Measurements from ENCODE around the gene BCL2L15.

Gene BCL2L15

DNA sequence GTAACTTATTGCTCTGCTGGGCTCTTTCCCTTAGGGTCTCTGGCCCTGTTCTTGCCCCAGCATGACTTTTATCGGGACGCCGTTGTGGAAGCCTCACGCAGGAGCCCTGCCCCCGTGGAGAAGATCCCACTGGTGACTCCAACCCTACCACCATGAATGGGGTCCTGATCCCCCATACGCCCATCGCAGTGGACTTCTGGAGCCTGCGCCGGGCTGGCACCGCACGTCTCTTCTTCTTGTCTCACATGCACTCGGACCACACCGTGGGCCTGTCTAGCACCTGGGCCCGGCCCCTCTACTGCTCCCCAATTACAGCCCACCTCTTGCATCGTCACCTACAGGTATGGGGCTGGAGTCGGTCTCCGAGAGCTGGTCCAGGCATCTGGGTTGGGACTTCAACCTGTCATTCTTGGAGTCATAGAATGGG lies 18.1 kb upstream of the BCL2L15 start (continued):
- TF ChIP-seq GLIS2 (tag by site-specific recombination; IDR thresholded peaks at IDR 0.05) (peak; percentile 15; the same call in 1 of the 2 replicates), ZNF155 (tag by site-specific recombination; IDR thresholded peaks at IDR 0.05) (no peak), BCL11B (tag by site-specific recombination; IDR thresholded peaks at IDR 0.05; ENCODE audit: low read depth) (no peak), FEZF1 (tag by site-specific recombination; IDR thresholded peaks at IDR 0.05) (0 out of 2 replicates have a peak, but pooled peaks have one; percentile 18), ZBTB20 (tag by site-specific recombination; IDR thresholded peaks at IDR 0.05) (peak; percentile 72), ZNF391 (tag by site-specific recombination; IDR thresholded peaks at IDR 0.05; ENCODE audit: borderline replicate concordance, low read depth) (peak; percentile 81; the same call in 1 of the 2 replicates), ZNF629 (tag by site-specific recombination; IDR thresholded peaks at IDR 0.05) (0 out of 2 replicates have a peak, but pooled peaks have one; percentile 45), ZNF621 (tag by site-specific recombination; IDR thresholded peaks at IDR 0.05) (no peak), ZBTB8A (tag by site-specific recombination; IDR thresholded peaks at IDR 0.05) (peak; percentile 92), YY1 (tag by site-specific recombination; IDR thresholded peaks at IDR 0.05) (peak; percentile 2; the same call in 1 of the 2 replicates), ZNF394 (tag by site-specific recombination; IDR thresholded peaks at IDR 0.05; ENCODE audit: borderline replicate concordance) (0 out of 2 replicates have a peak, but pooled peaks have one; percentile 7), KLF9 (tag by site-specific recombination; IDR thresholded peaks at IDR 0.05; ENCODE audit: low read depth) (peak; percentile 34; the same call in 1 of the 2 replicates), OVOL3 (tag by site-specific recombination; IDR thresholded peaks at IDR 0.05) (peak; percentile 59; the same call in 1 of the 2 replicates), ZFHX2 (tag by site-specific recombination; conservative IDR thresholded peaks at IDR 0.05) (peak; percentile 3; the same call in 1 of the 2 replicates), REPIN1 (tag by site-specific recombination; IDR thresholded peaks at IDR 0.05; ENCODE audit: low read depth) (0 out of 2 replicates have a peak, but pooled peaks have one; percentile 27), ZNF423 (tag by site-specific recombination; IDR thresholded peaks at IDR 0.05) (0 out of 2 replicates have a peak, but pooled peaks have one; percentile 60), SCRT1 (tag by site-specific recombination; IDR thresholded peaks at IDR 0.05; ENCODE audit: borderline replicate concordance) (0 out of 2 replicates have a peak, but pooled peaks have one; percentile 42), ZNF10 (tag by site-specific recombination; IDR thresholded peaks at IDR 0.05) (no peak; the same call in 1 of the 2 replicates), KLF7 (tag by site-specific recombination; IDR thresholded peaks at IDR 0.05; ENCODE audit: borderline replicate concordance) (peak; percentile 77), ZNF2 (tag by site-specific recombination; IDR thresholded peaks at IDR 0.05) (0 out of 2 replicates have a peak, but pooled peaks have one; percentile 54), ZNF223 (tag by site-specific recombination; IDR thresholded peaks at IDR 0.05) (no peak), ZBTB48 (tag by site-specific recombination; IDR thresholded peaks at IDR 0.05) (peak; percentile 34; the same call in 1 of the 2 replicates)
- TF ChIP-seq, protein P1, sequence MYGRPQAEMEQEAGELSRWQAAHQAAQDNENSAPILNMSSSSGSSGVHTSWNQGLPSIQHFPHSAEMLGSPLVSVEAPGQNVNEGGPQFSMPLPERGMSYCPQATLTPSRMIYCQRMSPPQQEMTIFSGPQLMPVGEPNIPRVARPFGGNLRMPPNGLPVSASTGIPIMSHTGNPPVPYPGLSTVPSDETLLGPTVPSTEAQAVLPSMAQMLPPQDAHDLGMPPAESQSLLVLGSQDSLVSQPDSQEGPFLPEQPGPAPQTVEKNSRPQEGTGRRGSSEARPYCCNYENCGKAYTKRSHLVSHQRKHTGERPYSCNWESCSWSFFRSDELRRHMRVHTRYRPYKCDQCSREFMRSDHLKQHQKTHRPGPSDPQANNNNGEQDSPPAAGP (tag by site-specific recombination; IDR thresholded peaks at IDR 0.05) = peak; percentile 14
- TF ChIP-seq, protein P2, sequence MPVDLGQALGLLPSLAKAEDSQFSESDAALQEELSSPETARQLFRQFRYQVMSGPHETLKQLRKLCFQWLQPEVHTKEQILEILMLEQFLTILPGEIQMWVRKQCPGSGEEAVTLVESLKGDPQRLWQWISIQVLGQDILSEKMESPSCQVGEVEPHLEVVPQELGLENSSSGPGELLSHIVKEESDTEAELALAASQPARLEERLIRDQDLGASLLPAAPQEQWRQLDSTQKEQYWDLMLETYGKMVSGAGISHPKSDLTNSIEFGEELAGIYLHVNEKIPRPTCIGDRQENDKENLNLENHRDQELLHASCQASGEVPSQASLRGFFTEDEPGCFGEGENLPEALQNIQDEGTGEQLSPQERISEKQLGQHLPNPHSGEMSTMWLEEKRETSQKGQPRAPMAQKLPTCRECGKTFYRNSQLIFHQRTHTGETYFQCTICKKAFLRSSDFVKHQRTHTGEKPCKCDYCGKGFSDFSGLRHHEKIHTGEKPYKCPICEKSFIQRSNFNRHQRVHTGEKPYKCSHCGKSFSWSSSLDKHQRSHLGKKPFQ (tag by site-specific recombination; IDR thresholded peaks at IDR 0.05) = 0 out of 2 replicates have a peak, but pooled peaks have one; percentile 50
- TF ChIP-seq, protein P3, sequence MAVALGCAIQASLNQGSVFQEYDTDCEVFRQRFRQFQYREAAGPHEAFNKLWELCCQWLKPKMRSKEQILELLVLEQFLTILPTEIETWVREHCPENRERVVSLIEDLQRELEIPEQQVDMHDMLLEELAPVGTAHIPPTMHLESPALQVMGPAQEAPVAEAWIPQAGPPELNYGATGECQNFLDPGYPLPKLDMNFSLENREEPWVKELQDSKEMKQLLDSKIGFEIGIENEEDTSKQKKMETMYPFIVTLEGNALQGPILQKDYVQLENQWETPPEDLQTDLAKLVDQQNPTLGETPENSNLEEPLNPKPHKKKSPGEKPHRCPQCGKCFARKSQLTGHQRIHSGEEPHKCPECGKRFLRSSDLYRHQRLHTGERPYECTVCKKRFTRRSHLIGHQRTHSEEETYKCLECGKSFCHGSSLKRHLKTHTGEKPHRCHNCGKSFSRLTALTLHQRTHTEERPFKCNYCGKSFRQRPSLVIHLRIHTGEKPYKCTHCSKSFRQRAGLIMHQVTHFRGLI (tag by site-specific recombination; IDR thresholded peaks at IDR 0.05) = no peak
- TF ChIP-seq, protein P4, sequence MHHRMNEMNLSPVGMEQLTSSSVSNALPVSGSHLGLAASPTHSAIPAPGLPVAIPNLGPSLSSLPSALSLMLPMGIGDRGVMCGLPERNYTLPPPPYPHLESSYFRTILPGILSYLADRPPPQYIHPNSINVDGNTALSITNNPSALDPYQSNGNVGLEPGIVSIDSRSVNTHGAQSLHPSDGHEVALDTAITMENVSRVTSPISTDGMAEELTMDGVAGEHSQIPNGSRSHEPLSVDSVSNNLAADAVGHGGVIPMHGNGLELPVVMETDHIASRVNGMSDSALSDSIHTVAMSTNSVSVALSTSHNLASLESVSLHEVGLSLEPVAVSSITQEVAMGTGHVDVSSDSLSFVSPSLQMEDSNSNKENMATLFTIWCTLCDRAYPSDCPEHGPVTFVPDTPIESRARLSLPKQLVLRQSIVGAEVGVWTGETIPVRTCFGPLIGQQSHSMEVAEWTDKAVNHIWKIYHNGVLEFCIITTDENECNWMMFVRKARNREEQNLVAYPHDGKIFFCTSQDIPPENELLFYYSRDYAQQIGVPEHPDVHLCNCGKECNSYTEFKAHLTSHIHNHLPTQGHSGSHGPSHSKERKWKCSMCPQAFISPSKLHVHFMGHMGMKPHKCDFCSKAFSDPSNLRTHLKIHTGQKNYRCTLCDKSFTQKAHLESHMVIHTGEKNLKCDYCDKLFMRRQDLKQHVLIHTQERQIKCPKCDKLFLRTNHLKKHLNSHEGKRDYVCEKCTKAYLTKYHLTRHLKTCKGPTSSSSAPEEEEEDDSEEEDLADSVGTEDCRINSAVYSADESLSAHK (tag by site-specific recombination; IDR thresholded peaks at IDR 0.05) = 0 out of 2 replicates have a peak, but pooled peaks have one; percentile 31
- TF ChIP-seq, protein P5, sequence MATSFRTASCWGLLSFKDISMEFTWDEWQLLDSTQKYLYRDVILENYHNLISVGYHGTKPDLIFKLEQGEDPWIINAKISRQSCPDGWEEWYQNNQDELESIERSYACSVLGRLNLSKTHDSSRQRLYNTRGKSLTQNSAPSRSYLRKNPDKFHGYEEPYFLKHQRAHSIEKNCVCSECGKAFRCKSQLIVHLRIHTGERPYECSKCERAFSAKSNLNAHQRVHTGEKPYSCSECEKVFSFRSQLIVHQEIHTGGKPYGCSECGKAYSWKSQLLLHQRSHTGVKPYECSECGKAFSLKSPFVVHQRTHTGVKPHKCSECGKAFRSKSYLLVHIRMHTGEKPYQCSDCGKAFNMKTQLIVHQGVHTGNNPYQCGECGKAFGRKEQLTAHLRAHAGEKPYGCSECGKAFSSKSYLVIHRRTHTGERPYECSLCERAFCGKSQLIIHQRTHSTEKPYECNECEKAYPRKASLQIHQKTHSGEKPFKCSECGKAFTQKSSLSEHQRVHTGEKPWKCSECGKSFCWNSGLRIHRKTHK (tag by site-specific recombination; IDR thresholded peaks at IDR 0.05) = no peak
